ENCODE data around the gene RAPGEF2.
A peak's percentile ranks its signal among the peaks of the same experiment; 100 is the strongest.

DNA sequence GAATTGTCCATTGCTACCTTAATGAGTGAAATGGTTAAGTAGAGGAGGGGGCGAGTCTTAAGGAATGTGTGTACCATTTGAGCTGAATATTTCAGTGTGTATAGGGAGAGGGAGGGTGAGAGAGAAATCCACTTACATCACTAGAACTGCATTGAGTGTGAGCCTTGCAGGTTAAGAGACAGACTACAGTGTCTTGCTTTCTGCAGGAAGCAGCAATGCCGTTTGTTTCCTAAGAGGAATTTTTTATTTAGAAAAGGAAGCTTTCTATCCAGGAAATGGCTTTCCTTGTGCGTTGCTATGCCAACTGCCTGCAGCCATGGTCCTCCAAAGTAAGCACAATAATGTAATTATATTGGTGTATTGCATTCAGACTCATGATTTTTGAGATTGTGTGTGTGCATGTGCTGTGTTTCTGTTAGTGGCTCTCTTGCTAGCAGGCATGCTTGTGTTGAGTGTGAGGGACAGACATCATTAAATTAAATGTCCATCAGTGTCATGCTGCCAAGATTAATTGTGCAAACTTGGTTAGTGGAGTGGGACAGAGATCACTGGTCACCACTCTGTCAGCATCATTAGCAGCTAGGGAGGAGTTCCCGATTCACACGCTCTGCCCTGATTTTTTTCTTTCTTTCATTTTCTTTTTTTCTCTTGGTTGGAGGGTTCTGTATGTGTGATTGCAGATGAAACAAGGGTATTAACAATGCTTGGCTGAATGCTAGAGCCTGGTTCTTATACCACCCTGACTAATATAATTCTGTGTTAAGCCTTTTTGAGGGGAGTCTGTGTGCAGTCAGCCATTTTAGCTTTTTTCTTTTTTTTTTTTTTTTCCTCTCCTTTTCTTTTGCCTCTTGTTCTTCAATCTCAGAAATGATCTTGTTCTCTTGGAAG is 164.3 kb downstream of the RAPGEF2 start:
- TF ChIP-seq, protein P1, sequence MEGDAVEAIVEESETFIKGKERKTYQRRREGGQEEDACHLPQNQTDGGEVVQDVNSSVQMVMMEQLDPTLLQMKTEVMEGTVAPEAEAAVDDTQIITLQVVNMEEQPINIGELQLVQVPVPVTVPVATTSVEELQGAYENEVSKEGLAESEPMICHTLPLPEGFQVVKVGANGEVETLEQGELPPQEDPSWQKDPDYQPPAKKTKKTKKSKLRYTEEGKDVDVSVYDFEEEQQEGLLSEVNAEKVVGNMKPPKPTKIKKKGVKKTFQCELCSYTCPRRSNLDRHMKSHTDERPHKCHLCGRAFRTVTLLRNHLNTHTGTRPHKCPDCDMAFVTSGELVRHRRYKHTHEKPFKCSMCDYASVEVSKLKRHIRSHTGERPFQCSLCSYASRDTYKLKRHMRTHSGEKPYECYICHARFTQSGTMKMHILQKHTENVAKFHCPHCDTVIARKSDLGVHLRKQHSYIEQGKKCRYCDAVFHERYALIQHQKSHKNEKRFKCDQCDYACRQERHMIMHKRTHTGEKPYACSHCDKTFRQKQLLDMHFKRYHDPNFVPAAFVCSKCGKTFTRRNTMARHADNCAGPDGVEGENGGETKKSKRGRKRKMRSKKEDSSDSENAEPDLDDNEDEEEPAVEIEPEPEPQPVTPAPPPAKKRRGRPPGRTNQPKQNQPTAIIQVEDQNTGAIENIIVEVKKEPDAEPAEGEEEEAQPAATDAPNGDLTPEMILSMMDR (IDR thresholded peaks at IDR 0.05 in 8 of 11, conservative IDR thresholded peaks at IDR 0.05 in 3 of 11): no peak
- peak in 1 of 3 donors; percentile 11 for TF ChIP-seq POLR2AphosphoS5 (IDR thresholded peaks at IDR 0.05)

Data from spleen (tissue), 7 donors.